Measurements from ENCODE around the gene CCL4L2. TPM values are rescaled to one million over a fixed set of nuclear protein-coding genes. Genes with fewer than 3 reads are reported as not detected.
A peak's percentile ranks its signal among the peaks of the same experiment; 100 is the strongest.
"Not testable (repeated sequence)": the region's sequence is repeated elsewhere in the genome, so short reads cannot be mapped to it uniquely, and the experiment has no call there.

CCL4L2 gene
- total RNA-seq = 19.3 TPM

DNA sequence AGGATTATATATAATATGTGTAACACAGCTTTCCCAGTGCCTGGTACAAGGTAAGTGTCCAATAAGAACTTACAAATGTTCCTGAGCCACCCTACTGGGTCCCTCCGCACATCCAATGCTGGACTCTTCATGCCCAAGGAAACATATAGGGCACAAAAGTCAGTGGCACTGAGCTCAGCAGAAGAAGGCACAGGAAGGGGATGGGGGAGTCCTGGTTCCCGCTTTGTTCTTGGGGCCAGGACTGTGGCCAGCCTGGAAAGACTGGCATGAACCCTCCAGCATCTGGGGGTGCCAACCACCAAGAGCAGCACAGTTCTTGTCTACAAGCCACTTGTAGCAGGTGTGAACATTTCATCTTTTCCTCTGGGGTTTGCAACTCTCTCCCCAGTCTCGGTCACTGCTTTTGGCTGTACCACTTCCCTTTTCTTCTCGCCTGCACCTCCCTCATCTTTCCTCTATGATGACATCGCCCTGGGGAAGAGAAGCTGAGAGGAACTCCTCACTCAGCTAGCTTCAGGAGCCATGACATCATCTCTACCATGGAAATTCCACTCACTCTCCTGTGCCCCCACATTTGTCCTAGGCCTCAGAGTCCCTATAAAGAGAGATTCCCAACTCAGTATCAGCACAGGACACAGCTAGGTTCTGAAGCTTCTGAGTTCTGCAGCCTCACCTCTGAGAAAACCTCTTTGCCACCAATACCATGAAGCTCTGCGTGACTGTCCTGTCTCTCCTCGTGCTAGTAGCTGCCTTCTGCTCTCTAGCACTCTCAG is at the start of gene CCL4L2:
TSS of gene CCL4L2 (plus strand) at position 625 of the 773 bp plus-strand sequence.
- not testable (repeated sequence) for DNase-seq

DNA sequence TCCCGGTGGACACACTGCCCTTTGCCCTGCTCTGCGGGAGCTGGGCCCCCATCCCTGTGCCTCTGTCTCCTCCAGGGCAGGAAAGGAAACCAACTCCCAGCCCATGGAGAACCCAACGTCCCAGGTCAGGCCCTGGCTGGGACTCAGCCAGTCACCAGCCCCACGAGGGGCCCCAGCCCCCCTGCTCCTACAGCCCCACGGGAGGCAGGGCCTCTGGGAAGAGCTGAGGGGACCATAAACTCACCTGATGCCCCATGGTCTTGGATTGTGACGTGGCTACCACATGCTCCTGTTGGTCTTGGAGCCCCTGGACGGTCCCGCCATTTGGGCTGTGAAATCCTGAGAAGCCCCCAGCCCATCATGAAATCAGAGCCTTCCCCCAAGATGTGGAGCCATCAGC is 42.0 kb upstream of the CCL4L2 start:
- not testable (repeated sequence) for DNase-seq

DNA sequence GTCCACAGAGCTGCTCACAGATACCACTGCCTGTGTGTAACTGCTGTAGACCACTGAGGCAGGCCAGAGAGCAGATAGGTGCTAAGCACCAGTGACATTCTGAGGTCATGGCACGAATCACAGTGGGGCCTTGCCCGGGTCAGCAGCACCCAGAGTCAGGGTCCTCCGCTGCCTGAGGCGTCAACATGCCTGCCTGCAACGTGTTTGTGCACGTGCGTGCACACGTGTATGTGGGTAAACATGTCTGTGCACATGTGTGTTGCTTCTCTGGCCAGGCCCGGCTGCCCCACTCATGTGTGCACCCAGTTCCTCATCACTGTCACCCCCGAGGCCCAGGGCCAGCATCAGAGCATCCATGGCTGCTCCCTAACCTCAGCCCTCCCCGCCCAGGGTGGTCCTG is 34.3 kb upstream of the CCL4L2 start, which contains the start of gene TBC1D3B:
TSS of gene TBC1D3B (minus strand) at position 101 of the 400 bp plus-strand sequence. CDS start 1,586 bp downstream, outside the sequence.
- DNase-seq = not testable (repeated sequence)

DNA sequence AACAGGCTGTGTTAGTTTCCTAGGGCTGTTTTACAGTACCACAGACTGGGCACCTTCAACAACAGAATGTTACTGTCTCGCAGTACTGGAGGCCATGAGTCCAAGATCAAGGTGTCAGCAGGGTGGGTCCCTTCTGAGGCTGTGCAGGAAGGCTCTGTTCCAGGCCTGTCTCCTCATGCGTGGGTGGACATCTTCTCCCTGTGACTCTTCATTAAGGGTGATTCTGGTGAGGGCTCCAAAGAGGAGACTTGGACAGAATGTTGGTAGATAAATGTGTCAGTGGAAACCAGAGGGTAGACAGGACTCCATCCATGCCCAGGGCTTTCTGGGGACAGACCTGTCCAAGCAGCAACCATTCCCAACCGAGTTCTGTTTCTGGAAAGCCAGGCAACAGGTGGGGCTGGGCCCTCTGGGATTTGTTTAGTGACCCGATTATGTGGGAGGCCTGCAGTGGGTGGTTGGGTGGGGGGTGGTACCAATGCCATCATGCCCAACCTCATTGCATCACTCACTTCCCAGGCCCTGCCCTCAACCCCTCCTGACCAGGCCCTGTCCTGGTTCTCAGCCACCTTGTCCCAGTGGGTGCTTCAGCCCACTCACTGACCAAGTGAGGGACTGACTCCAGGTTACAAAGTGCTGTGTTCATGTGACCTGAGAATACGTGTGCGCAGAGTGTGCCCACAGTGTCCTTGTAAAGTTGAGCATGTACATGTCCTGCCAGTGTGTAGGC is 29.3 kb upstream of the CCL4L2 start:
- DNase-seq = not testable (repeated sequence)

DNA sequence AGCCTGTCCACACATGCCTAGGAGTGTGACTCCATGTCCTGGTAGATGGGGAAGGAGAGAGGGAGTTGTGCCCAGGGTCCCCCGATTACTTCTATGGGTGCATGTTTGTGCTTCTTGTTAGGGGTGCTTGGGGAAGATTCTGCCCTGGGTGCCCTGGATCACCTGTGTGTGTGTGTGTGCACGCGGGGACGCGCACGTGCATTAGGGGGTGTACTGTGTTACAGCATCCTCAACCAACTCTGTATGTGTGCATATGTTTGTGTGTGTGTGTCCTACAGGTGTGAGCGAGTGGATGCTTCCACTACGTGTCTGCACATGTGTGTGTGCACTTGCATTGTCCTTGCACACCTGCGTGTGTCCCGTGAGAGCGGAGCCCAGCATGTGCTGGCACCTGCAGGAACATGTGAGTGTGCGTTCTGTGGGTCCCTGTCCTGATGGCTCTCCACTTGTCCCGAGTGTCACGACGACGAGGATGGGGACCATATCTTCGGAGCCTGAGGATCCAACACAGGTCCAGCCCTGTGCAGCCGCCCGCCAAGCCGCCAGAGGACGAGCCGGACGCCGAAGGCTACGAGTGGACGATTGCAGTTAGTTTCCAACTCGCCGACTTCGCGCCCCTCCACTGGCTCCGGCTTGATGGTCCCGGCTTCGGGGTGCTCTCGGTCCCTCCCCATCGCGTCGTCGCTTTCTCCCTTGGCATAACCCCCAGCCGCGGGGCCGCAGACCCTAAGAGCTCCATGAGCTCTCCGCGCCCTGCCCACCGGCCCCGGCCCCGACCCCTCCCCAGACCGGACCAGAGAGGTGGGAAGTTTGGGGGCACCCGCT is 28.5 kb upstream of the CCL4L2 start:
- no peak for DNase-seq

DNA sequence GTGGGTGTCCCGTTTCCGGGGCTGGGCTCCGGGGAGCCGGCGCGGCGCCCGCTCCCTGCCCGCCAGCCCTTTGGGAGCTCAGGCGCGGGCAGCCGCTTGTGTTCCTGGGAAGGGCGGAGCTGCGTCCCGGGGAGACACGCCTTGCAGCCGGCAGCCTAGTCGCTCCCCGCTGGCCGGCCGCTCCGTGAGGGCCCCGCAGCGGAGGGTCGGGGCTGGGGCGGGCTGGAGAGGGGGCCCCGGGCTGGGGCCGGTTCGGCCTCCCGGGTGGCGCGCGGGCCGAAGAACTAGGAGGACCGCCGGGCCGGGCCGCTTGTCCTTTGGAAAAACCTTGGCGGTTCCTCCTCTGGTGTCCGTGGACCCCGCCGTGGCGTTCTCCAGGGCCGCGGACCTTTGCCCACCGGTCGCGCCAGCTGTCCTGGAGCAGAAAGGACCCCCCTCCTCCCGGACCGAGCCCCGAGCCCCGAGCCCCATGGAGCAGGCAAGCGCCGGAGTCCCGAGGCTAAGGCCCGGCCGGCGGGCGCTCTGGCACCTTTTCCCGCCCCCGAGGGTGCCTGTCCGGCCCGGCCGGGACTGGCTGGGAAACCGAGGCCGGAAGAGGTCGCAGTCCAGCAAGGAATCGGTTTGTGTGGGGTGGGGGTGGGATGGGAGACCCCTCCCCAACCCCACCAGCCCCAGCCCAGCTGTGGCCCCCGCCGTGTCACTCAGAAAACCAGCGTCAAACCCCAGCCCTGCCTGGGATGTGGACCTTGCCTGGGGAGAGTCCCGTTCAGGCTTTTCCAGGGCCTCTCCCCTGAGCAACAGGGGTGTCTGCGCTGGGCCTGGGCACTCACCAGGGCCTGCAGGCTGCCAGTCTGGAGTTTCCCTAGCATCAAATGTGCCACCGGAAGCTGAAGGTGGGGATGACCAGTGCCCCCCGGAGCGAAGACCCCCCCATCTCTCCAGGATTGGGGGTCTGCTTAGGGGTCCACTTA is 27.6 kb upstream of the CCL4L2 start:
- DNase-seq = peak; percentile 35

DNA sequence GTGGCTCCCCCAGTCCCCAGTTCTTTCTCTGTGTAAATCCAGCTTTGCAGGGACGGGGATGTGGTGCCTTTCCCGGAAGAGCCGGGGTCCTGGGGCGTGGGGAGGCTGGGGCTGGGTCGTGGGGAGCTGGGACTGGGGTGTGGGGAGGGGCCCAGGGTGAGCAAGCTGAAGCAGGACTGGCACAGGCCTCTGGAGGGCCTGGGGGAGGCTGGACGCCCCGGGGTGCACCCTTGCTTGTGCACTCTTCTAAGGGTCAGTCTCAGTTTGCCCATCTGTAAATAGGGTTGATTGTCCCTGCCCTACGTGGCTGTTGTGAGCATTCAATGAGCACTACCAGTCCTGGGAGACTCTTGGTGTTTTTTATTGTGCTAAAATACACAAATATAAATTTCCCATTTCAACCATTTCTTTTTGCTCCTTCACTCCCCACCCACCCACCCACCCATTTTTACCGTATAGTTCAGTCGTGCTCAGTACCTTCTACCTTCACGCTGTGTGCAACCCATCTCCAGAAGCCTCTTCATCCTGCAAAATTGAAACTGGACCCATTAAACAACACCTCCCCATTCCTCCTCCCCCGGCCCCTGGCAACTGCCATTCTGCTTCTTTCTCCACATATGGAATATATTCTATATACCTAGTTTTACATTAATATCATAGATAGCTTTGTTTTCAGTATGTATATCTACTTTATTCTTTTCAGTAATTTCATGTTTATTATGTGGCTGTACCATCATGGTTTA is 26.7 kb upstream of the CCL4L2 start:
- DNase-seq = no peak

DNA sequence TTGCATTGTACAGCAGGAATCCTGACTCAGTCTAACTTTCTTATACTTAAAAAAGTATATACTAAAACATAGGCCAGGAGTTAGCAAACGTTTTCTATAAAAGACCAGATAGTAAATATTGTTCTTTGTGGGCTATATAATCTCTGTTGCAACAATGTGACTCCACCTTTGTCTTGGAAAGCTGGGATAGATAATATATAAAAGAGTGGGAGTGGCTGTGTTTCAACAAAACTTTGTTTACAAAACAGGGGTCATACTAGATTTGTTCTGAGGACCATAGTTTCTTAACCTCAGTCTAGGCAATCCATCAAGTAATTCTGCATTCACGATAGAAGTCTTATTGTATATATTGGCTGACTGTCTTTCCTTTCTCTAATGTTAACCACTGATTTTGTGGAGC is 25.4 kb upstream of the CCL4L2 start:
- no peak for DNase-seq

DNA sequence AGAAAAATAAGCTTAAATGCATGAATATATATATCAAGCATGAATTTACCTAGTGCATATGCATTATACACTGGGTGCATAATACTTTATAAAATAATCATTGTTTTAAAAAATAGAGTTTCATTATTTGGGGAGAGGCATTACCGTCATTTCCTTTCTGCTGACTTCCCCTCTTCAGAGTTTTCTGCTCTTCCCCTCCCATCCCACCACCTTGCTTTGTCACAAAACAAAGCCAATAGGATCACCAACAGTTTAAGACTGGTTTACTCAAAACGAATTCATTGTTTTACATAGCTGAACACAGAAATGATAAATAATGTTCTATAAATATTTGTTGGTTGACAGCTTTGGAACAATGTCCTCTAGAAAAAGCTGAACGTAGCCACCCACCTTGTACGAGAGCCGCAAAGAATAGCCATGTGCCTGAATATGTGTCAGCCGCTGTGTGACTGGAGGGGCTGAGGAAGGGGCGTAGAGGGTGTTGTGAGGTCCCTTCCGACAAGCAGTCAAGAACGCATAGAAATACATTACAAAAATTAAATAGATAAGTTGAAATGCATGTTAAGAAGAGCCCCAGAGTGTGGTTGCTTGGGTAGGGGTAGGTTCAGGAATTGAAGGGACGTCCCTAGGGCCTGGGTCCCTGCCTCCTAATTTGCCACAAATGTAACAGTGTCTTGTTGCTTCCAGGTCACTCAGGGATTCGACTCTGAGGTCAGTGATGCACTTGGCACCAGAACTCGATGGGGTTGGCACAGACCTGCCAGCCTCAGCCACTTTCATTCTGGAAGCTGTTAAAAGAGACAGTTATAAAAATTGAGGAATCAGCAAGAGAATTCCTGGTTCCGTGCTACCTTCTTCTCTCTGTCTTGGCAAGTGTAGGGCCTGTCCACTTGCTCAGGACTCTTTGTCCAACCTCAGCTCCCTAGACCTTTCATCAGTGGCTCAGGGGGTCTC is 23.8 kb upstream of the CCL4L2 start:
- not testable (repeated sequence) for DNase-seq

DNA sequence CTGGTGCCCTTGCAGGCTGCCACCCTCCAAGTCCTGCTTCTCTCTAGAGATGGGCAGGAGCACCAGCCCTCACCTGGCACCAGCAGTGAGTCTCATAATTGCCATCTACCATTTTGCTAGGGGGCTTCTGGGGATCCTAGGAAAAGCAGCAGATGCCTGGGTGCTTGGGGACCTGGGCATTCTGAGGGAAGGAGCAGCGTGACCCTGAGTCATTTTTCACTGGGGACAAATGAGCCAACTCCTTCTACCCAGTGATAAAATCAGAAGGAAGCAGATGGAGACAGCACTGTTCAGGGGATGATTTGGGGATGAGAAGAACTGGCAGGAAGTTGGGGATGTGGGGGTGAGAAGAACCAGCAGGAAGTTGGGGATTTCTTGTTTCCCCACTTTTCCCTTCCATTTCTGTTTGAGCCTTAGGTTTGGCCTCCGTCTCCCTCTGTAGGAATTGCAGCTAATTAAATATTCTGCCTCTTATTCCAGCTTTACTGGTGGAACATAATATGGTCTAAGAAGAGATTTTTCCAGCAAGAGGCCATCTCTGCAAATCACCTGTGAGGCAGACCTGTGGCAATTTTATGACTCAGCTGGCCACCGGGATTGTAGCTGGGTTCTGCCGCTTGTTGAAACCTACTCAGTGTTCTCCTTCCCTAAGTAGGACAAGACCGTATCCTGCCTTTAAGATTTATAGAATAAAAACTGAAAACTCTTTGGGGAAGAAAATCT is 22.8 kb upstream of the CCL4L2 start:
- not testable (repeated sequence) for DNase-seq

DNA sequence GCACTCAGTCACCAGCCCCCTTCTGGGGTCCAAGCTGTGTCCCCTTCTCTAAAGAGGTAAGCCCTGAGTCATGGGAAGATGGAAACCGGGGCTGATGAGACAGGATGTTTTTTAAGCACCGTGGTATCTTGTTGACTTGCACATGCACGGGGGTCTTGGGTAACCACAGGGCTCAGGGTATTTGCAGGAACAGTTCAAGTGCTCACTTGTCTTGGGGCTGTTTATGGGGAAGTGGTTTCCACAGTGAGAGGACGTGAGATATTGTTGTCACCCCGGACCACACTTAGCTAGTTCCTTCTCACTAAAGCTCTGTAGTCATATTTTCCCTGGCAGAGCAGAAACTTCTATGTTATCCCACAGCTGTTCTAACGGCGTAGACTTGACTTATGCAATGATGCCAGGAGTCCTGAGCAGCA is 22.0 kb upstream of the CCL4L2 start:
- DNase-seq = peak; percentile 44

DNA sequence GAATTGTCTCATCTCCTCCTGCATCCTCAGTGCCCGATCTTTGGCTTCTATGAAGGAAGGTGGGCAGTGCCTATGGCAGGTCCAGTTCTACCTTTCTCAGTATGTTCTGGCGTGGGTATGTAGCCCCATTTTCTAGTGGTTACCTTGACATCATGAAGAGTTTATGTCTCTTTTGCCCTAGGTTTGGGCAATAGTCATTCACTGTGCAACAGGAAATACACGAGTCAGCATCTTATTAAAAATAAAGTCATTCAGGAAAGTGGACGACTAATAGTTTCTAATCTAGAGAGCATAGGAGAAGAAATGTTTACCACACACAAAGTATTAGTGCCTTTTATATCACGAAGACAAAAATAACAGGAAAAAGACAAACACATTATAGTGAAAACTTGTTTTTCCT is 20.9 kb upstream of the CCL4L2 start:
- DNase-seq = not testable (repeated sequence)

DNA sequence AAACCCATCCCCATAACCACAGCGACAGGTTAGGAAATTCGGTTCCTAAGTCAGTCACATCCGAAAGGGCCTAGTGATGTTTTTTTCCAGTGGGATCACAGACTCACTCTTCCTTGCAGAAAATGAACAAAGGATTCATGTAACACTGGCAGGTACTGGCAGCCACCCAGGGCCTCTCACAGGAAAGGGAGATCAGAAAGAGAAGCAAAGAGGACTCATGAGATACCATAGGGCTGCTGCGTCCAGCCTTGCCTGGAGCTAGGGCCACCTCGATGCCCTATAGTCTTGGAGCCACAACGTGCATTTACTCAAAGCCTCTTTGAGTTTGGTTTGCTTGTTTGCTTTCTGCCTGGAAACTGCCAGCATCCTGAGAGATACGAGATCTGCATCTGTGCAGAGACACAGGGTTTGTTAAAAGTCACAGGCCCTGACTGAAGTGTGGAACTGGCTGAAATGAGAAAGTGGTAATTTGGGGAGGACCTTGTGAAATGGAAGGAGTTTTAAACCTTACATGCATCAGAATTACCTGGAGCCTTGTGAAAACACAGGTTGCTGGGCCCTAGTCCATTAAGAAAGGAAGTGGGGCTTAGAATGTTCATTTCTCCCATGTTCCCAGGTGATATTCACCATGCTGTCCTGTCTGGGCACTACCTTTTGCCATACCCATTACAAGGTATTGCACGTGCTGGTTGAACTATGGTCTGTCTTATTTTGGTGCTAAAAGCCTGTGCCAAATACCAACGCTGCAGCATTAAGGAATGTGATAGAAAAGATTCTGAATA is 20.1 kb upstream of the CCL4L2 start:
- not testable (repeated sequence) for DNase-seq

DNA sequence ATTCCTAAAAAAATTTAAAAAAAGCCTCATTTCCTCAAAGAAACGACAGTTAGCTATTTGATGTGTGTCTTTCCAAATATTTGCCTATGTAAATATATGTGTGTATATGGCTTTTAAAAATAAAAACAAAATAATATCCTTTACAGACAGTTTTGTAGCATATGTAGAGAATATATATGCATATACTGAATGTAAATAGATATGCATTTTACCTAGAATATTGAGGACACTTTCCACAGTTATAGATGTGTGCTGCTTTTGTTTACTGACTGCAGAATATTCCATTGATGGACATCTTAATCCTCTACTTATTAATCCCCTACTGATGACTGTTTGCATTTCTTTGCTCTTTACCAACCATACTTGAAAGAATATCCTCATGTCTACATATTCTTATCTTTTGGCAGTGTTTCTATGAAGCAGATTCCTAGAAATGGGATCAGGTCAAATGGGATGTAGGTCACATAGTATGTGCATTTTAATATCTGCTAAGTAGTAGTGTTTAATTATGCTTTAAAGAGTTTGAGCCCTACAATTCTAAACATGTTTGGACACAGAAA is 17.6 kb upstream of the CCL4L2 start:
- DNase-seq = no peak

DNA sequence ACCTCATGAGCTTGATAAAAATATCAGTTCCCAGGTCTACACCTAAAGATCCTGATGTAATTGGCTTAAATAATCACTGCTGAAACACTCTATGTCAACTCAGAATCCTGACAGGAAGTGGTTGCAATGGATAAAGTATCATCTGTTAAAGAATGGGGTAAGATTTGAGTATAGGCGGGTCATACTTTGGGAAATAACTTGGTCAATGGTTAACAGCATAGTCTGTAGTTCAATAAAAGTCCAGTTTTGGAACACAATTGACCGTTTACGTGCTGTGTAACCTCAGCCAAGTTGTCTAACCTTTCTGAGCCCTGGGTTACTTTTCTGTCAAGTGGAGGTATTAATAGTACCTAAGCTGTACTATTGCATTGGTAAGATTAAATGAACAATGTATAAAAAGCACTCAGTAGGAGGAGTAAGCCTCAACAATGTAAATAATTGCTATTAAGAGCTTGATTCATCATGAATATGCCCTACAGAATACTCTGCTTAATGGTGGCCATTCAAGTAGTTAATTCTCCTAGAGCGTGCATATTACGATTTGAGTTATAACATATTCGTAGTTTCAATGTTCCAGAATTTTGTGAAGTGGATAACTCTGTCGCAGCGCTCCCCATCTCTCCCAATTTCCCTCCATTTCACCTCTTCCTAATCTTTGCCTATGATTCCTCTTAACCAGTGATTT is 16.6 kb upstream of the CCL4L2 start:
- not testable (repeated sequence) for DNase-seq

DNA sequence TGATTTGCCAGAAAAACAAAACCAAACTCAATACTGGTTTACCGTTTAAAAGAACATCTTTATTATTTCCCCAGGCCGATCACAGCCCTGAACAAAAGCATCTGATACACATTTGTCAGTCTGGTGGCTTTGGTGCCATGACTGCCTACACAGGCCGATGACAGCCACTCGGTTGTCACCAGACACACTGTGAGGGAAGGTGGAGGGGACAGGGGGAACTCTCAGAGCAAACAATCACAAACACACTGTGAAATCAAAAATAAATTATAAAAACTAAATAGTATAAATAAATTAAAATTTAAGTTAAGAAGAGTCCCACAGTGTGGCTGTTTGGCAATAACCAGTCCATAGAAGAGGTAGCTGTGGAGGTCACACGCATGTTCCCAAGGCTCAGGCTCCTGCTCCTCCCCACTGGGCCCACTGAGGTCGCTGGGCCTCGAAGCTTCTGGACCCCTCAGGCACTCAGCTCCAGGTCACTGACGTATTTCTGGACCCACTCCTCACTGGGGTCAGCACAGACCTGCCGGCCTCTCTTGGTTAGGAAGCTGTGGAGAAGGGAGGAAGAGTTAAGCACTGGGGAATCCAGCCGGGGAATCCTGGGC is 15.9 kb upstream of the CCL4L2 start:
- not testable (repeated sequence) for DNase-seq

All from skin of body (tissue), 2 donors.